Testis (tissue), 3 donors: ENCODE results near the gene TCL1A. TPM values are rescaled to one million over a fixed set of nuclear protein-coding genes. Genes with fewer than 3 reads are reported as not detected.
"Not testable (repeated sequence)": the region's sequence is repeated elsewhere in the genome, so short reads cannot be mapped to it uniquely, and the experiment has no call there.

Source experiments
- DNase-seq: peaks from one replicate; pipeline ENCODE4 v3.0.0-alpha.2; 2019
- H3K27ac ChIP-seq, 2 donors: fragments of 200-600 bp; sonication (generic); one replicate each; pipeline ENCODE4 v1.5.1; 2019
- H3K27me3 ChIP-seq: fragments of 200-600 bp; sonication (generic); one replicate; pipeline ENCODE4 v1.5.1; 2019
- H3K36me3 ChIP-seq: fragments of 200-600 bp; sonication (generic); one replicate; pipeline ENCODE4 v1.5.1; 2017; ENCODE audit warnings: low read depth; ENCODE audit errors: missing control alignments
- H3K4me1 ChIP-seq: fragments of 200-600 bp; sonication (generic); one replicate; pipeline ENCODE4 v1.5.1; 2019
- H3K4me3 ChIP-seq, 2 donors: fragments of 200-600 bp; sonication (generic); one replicate each; pipeline ENCODE4 v1.5.1; 2017 to 2019
- H3K9me3 ChIP-seq: fragments of 200-600 bp; sonication (generic); one replicate; pipeline ENCODE4 v1.5.1; 2017
- POLR2A ChIP-seq: fragments of 450-650 bp; IDR thresholded peaks from one replicate; pipeline ENCODE4 v1.6.1; 2017; ENCODE audit warnings: antibody characterized with exemption, mild to moderate bottlenecking, moderate library complexity
- WGBS, 2 donors: methylation state at CpG; one replicate each; pipeline ENCODE4 v1.1.5; 2018; 5-methylcytosine and 5-hydroxymethylcytosine counted together
- intact Hi-C: fragments of 100-400 bp; cut with DNase I; formaldehyde crosslinking; loops from one replicate; pipeline ENCODE4 v1.15.1; 2023; ENCODE audit warnings: low total_unique reads
- polyA plus RNA-seq: library from polyadenylated mRNA; stranded (reverse); fragments of 350-450 nt; fragmentation: Illumina TruSeq; extraction: RNeasy Lipid Tissue Mini Kit (QIAGEN cat#74804); gene quantifications from one replicate; pipeline ENCODE4 v1.2.3, GENCODE V29; 2014; ENCODE audit warnings: low read depth, low replicate concordance; ENCODE audit not compliant: insufficient read depth
- total RNA-seq, 2 donors: library from RNA; depleted of rRNA; stranded (reverse); fragments of >200 nt; gene quantifications; one replicate each; pipeline ENCODE4 v1.2.3, GENCODE V29; 2016
- TF ChIP-seq, protein P1 (sequence below), 3 experiments: fragments of 450-650 bp in 2 of 3; fragments of 200-600 bp in 1 of 3; sonication (generic) in 1 of 3; IDR thresholded peaks; one replicate each; pipeline ENCODE4 v1.5.1; 2016 to 2019; ENCODE audit warnings: antibody characterized with exemption in 3 of 3, mild to moderate bottlenecking in 2 of 3, moderate library complexity in 1 of 3

Gene TCL1A
- total and polyA plus RNA-seq, 3 donors from 2014 or later: 10.2 to 14.1 (median 13.7) TPM

DNA sequence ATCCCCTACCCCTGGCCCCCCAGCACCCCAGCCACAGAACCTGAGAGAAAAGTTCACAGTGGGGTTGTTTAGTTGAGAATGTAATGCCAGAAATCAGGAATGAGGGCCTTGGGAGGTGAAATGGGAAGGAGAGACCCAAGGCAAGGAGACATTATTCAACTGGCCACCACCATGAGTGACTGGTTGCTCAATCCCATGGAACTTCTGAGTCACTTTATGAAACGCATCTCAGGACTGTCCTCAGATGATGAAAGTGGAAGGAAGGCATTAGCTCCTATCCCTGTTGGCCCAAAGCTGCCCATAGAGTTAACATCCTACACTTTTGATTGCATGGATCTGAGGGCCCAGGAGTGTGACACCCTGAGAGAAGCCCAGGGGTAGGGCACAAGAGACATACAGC lies 25.4 kb upstream of the TCL1A start:
- TF ChIP-seq, protein P1, sequence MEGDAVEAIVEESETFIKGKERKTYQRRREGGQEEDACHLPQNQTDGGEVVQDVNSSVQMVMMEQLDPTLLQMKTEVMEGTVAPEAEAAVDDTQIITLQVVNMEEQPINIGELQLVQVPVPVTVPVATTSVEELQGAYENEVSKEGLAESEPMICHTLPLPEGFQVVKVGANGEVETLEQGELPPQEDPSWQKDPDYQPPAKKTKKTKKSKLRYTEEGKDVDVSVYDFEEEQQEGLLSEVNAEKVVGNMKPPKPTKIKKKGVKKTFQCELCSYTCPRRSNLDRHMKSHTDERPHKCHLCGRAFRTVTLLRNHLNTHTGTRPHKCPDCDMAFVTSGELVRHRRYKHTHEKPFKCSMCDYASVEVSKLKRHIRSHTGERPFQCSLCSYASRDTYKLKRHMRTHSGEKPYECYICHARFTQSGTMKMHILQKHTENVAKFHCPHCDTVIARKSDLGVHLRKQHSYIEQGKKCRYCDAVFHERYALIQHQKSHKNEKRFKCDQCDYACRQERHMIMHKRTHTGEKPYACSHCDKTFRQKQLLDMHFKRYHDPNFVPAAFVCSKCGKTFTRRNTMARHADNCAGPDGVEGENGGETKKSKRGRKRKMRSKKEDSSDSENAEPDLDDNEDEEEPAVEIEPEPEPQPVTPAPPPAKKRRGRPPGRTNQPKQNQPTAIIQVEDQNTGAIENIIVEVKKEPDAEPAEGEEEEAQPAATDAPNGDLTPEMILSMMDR (IDR thresholded peaks at IDR 0.05): no peak
- TF ChIP-seq POLR2A: no peak
- 82 to 96% methylated on average over 1 of the region's 1 CpG for WGBS, 2 donors
- DNase-seq: no peak
- H3K27me3 ChIP-seq: no peaks in the 10 kb centered on the region
- no peak overlapping the region for H3K27ac ChIP-seq
- H3K36me3 ChIP-seq: no peaks in the 10 kb centered on the region
- intact Hi-C loops: no loop called here
- H3K9me3 ChIP-seq: no peaks in the 10 kb centered on the region
- H3K4me1 ChIP-seq: no peaks in the 10 kb centered on the region
- H3K4me3 ChIP-seq: no peak overlapping the region

- no peak for TF ChIP-seq POLR2A
- TF ChIP-seq, protein P1 (IDR thresholded peaks at IDR 0.05): no peak
- H3K9me3 ChIP-seq: no peaks in the 10 kb centered on the region
- H3K27ac ChIP-seq: no peak overlapping the region
- H3K4me1 ChIP-seq: no peaks in the 10 kb centered on the region
- H3K27me3 ChIP-seq: no peaks in the 10 kb centered on the region
- intact Hi-C loops: no loop called here
- WGBS, 2 donors: 47 to 75% methylated on average over 1 of the region's 1 CpG
- H3K4me3 ChIP-seq: no peak overlapping the region
- no peak for DNase-seq
- H3K36me3 ChIP-seq: no peaks in the 10 kb centered on the region
These were observed 19.3 kb upstream of the TCL1A start for GRCh38 chr14:95733212-95733611.

- H3K4me3 ChIP-seq: no peak overlapping the region
- TF ChIP-seq POLR2A: no peak
- DNase-seq: no peak
These were observed 16.2 kb upstream of the TCL1A start for GRCh38 chr14:95730126-95730525.

GRCh38 chr14:95729402-95730028 lies 15.6 kb upstream of the TCL1A start:
- 88 to 90% methylated on average over 8 of the region's 8 CpGs for WGBS, 2 donors
- intact Hi-C loops, H3K4me1 ChIP-seq, H3K36me3 ChIP-seq, H3K4me3 ChIP-seq, H3K27ac ChIP-seq, H3K9me3 ChIP-seq, DNase-seq, H3K27me3 ChIP-seq: not testable (repeated sequence)

More at GRCh38 chr14:95730126-95730525, 16.2 kb upstream of the TCL1A start:
- H3K27me3 ChIP-seq: no peaks in the 10 kb centered on the region
- no peaks in the 10 kb centered on the region for H3K4me1 ChIP-seq
- intact Hi-C loops: no loop called here
- no peaks in the 10 kb centered on the region for H3K36me3 ChIP-seq
- no peaks in the 10 kb centered on the region for H3K9me3 ChIP-seq
- no peak overlapping the region for H3K27ac ChIP-seq
- 87 to 93% methylated on average over 5 of the region's 5 CpGs for WGBS, 2 donors

GRCh38 chr14:95727056-95727700 lies 13.3 kb upstream of the TCL1A start:
- WGBS, 2 donors: 80 to 88% methylated on average over 6 of the region's 6 CpGs
- H3K4me1 ChIP-seq: no peaks in the 10 kb centered on the region
- H3K9me3 ChIP-seq: no peaks in the 10 kb centered on the region
- no peaks in the 10 kb centered on the region for H3K27me3 ChIP-seq
- H3K4me3 ChIP-seq: no peak overlapping the region
- H3K27ac ChIP-seq: no peak overlapping the region
- no peak for DNase-seq
- intact Hi-C loops: no loop called here
- no peaks in the 10 kb centered on the region for H3K36me3 ChIP-seq
- TF ChIP-seq, protein P1 (IDR thresholded peaks at IDR 0.05): no peak
- TF ChIP-seq POLR2A: no peak
